ENCODE measurements around the gene OTOL1. TPM values are rescaled to one million over a fixed set of nuclear protein-coding genes. Genes with fewer than 3 reads are reported as not detected.

Gene OTOL1
- total RNA-seq, 2 experiments from 2014 or later = not detected

DNA sequence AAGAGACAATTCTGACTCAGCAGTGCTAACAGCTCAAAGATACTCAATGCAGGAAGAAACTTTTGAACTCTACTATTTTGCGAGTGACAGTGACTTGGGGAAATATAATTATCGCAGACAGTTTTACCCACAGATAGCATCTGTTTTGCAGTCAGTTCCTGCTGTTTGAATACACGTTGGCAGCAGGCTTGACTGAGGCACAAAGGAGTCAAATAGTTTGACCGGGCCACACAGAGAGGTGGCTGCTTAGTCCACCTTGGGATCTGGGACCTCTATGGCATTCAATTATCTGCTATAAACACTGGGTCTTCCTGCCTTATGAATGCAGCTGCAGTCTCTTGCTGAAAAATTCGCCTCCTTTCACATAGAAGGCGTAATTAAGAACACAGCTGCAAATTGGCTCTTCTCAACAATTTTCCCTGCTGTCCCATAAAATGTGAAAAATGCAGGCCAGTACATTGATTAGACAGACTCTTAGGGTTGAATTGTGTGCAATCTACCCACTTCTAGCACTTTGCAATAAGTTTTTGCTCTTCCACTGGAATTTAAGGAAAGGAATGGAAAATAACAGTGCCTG lies 56.5 kb downstream of the OTOL1 start:
- Mint-ChIP-seq H3K4me1 (no peaks in the 10 kb centered on the region), H3K27ac (no peak overlapping the region), H3K36me3 (ENCODE audit: low read depth) (no peaks in the 10 kb centered on the region), H3K9me3 (no peaks in the 10 kb centered on the region), H3K4me3 (no peak overlapping the region), H3K27me3 (no peaks in the 10 kb centered on the region)
- DNase-seq = no peak
- POLR2A ChIA-PET = no interaction called here
- CTCF ChIA-PET = no interaction called here

Other genes starting within 250 kb of the OTOL1 start
- not detected for gene SPTSSB, start 125.3 kb upstream of the OTOL1 start, total RNA-seq